Measurements from ENCODE around the gene CD80. TPM values are rescaled to one million over a fixed set of nuclear protein-coding genes. Genes with fewer than 3 reads are reported as not detected.

Gene CD80
- total RNA-seq, 4 donors from 2014 or later: 2.4 to 13.8 TPM; not detected in 2

- no peaks in the 10 kb centered on the region for H3K27me3 ChIP-seq
Measured at GRCh38 chr3:119507404-119507803, 52.0 kb downstream of the CD80 start.

DNA sequence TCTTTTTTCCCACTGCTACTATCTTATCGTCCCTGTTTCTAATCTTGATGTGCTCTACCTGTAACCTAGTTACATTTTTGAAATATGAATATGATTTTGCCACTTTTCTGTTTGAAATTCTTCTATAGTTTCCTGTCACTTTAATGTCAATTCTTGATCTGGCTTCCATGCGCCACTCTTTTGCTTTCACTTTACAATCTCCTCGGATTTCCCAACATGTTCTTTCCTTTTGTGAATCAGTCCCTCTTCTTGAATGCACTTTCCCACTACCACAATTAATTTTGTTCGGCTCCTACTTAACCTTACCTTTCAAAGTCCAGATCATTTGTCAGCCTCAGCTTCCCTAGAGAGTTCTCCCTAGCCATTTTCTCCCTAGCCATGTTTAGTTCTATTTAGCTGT lies 52.8 kb downstream of the CD80 start:
- intact Hi-C loops (cut with DNase I; ENCODE audit: low total_unique reads) (no loop called here), in situ Hi-C loops (cut with MboI; ENCODE audit: low pct_ligation_motif_present in 1 of 4, low pct_unique_long_range_greater_than_20kb in 1 of 4, low sequenced_read_pairs in 3 of 4) (loop anchor here in 1 of 4 donors (25.0 kb wide), 1 partner anchor 181 kb away; the partner anchor contains the start of gene COX17)
- Histone ChIP-seq H3K4me3 (no peak overlapping the region), H3K36me3 (peaks cover 0 to 49% (median 15%) of the 10 kb centered on the region in 4 donors), H3K27ac (no peak overlapping the region), H3K4me1 (peaks cover 0 to 6% (median 0%) of the 10 kb centered on the region in 4 donors), H3K27me3 (no peaks in the 10 kb centered on the region), H3K9me3 (no peaks in the 10 kb centered on the region)
- TF ChIP-seq POLR2AphosphoS5 (IDR thresholded peaks at IDR 0.05): no peak
- TF ChIP-seq CTCF (IDR thresholded peaks at IDR 0.05): no peak
- TF ChIP-seq EP300 (IDR thresholded peaks at IDR 0.05; ENCODE audit: low read depth): no peak
- TF ChIP-seq POLR2A (IDR thresholded peaks at IDR 0.05): no peak
- DNase-seq: no peak
- 71 to 75% methylated on average over 3 to 4 of the region's 4 CpGs for WGBS, 2 donors (ENCODE audit: low coverage in 1 of 2)

More at GRCh38 chr3:119507404-119507803, 52.0 kb downstream of the CD80 start:
- TF ChIP-seq CTCF (IDR thresholded peaks at IDR 0.05) (no peak), POLR2AphosphoS5 (IDR thresholded peaks at IDR 0.05) (no peak), EP300 (IDR thresholded peaks at IDR 0.05; ENCODE audit: low read depth) (no peak), POLR2A (IDR thresholded peaks at IDR 0.05) (no peak)
- H3K4me1 ChIP-seq: no peaks in the 10 kb centered on the region
- intact Hi-C loops (cut with DNase I; ENCODE audit: low total_unique reads): no loop called here
- no peak overlapping the region for H3K4me3 ChIP-seq
- in situ Hi-C loops (cut with MboI; ENCODE audit: low pct_ligation_motif_present in 1 of 4, low pct_unique_long_range_greater_than_20kb in 1 of 4, low sequenced_read_pairs in 3 of 4): loop anchor here in 1 of 4 donors (25.0 kb wide), 1 partner anchor 180 kb away; the partner anchor contains the start of gene COX17
- no peak for DNase-seq
- no peaks in the 10 kb centered on the region for H3K9me3 ChIP-seq
- H3K27ac ChIP-seq: no peak overlapping the region
- WGBS, 2 donors (ENCODE audit: low coverage in 1 of 2): 92 to 100% methylated on average over 2 of the region's 2 CpGs
- H3K36me3 ChIP-seq: peaks cover 0 to 49% (median 18%) of the 10 kb centered on the region in 4 donors

GRCh38 chr3:119500901-119501300 lies 58.5 kb downstream of the CD80 start:
- 20 to 24% methylated on average over 2 of the region's 2 CpGs for WGBS, 2 donors (ENCODE audit: low coverage in 1 of 2)
- no peaks in the 10 kb centered on the region for H3K27me3 ChIP-seq
- intact Hi-C loops (cut with DNase I; ENCODE audit: low total_unique reads) (no loop called here), in situ Hi-C loops (cut with MboI; ENCODE audit: low pct_ligation_motif_present in 1 of 4, low pct_unique_long_range_greater_than_20kb in 1 of 4, low sequenced_read_pairs in 3 of 4) (loop anchor here in 1 of 4 donors (25.0 kb wide), 1 partner anchor 186 kb away; the partner anchor contains the start of gene COX17)
- DNase-seq: no peak
- no peak overlapping the region for H3K27ac ChIP-seq
- H3K36me3 ChIP-seq: peaks cover 0 to 24% (median 7%) of the 10 kb centered on the region in 4 donors
- peaks cover 20 to 38% (median 25%) of the 10 kb centered on the region in 4 donors for H3K4me1 ChIP-seq
- TF ChIP-seq POLR2A (IDR thresholded peaks at IDR 0.05): no peak
- peak overlapping the region in 1 of 4 donors; percentile 0 for H3K4me3 ChIP-seq
- H3K9me3 ChIP-seq: no peaks in the 10 kb centered on the region

DNA sequence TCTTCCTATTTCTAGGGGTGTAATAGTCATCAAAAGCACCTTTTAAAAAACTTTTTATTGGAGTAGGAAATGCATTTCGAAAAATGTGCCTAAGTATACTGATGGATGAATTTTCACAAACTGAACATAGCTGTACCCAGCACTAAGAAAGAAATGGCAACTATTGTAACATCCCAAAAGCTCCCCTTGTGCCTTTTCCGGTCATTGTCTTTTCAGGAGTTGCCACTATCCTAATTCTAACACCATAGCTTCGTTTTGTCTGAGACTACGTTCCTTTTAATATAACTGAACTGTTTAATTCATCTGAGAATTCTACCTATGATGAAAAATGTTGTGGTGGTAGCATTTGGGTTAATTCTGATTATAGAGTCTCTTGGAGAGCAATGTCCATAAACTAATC lies 59.1 kb downstream of the CD80 start:
- Histone ChIP-seq H3K36me3 (peaks cover 0 to 18% (median 4%) of the 10 kb centered on the region in 4 donors), H3K9me3 (no peaks in the 10 kb centered on the region), H3K4me1 (peaks cover 20 to 38% (median 25%) of the 10 kb centered on the region in 4 donors), H3K4me3 (no peak overlapping the region), H3K27ac (peak overlapping the region in 1 of 4 donors; percentile 99), H3K27me3 (no peaks in the 10 kb centered on the region)
- 79 to 83% methylated on average over 4 of the region's 4 CpGs for WGBS, 2 donors (ENCODE audit: low coverage in 1 of 2)
- no peak for TF ChIP-seq EP300 (IDR thresholded peaks at IDR 0.05; ENCODE audit: low read depth)
- TF ChIP-seq POLR2AphosphoS5 (IDR thresholded peaks at IDR 0.05): no peak
- TF ChIP-seq CTCF (IDR thresholded peaks at IDR 0.05): no peak
- TF ChIP-seq POLR2A (IDR thresholded peaks at IDR 0.05): no peak
- in situ Hi-C loops (cut with MboI; ENCODE audit: low pct_ligation_motif_present in 1 of 4, low pct_unique_long_range_greater_than_20kb in 1 of 4, low sequenced_read_pairs in 3 of 4) (loop anchor here in 1 of 4 donors (25.0 kb wide), 1 partner anchor 187 kb away; the partner anchor contains the start of gene COX17), intact Hi-C loops (cut with DNase I; ENCODE audit: low total_unique reads) (no loop called here)
- DNase-seq: no peak

Measured in transverse colon (tissue), 4 donors.